PC-3 (cell line): ENCODE measurements around the gene PANK1. TPM values are rescaled to one million over a fixed set of nuclear protein-coding genes. Genes with fewer than 3 reads are reported as not detected.

Experiments used
- ATAC-seq: fragments of 200-7000 bp; cut with Tn5 transposase; 2 replicates; pipeline ENCODE4 v1.9.1; 2020; ENCODE audit warnings: mild to moderate bottlenecking, moderate library complexity
- BruUV-seq: library from RNA; stranded (reverse); fragments of 400-500 nt; replicated peaks from 2 replicates; lab custom pipeline; 2021; lab: Mats Ljungman, UMichigan
- CTCF ChIA-PET: fragments of 300-600 bp; sonication (Branson Sonifier 250); formaldehyde crosslinking; loops from one replicate; lab custom pipeline; 2022; ENCODE audit warnings: antibody characterized with exemption; lab: Charles Lee
- POLR2A ChIA-PET: fragments of 300-600 bp; sonication (Branson Sonifier 250); formaldehyde crosslinking; loops from one replicate; lab custom pipeline; 2022; ENCODE audit warnings: antibody characterized with exemption; ENCODE audit not compliant: unreplicated experiment; lab: Charles Lee
- DNase-seq: peaks from one replicate; pipeline ENCODE4 v3.0.0-alpha.2; 2015
- H2AFZ ChIP-seq: fragments of 300-600 bp; sonication (generic); 2 replicates; pipeline ENCODE4 v1.6.0; 2016; ENCODE audit warnings: antibody characterized with exemption, low read length
- H3F3A ChIP-seq: fragments of 300-600 bp; sonication (generic); one replicate; pipeline ENCODE4 v1.6.0; 2017; ENCODE audit warnings: antibody characterized with exemption, low read length, control low read depth, mild to moderate bottlenecking; ENCODE audit not compliant: unreplicated experiment
- H3K27ac ChIP-seq: fragments of 300-600 bp; sonication (generic); 2 replicates; pipeline ENCODE4 v1.5.1; 2016; ENCODE audit warnings: mild to moderate bottlenecking, low read length
- H3K27me3 ChIP-seq: fragments of 300-600 bp; sonication (generic); 2 replicates; pipeline ENCODE4 v1.6.1; 2016; ENCODE audit warnings: low read length, mixed read lengths
- H3K36me3 ChIP-seq: fragments of 300-600 bp; sonication (generic); 2 replicates; pipeline ENCODE4 v1.6.1; 2016; ENCODE audit warnings: low read depth, mixed run types, low read length, mixed read lengths
- H3K4me1 ChIP-seq: fragments of 300-600 bp; sonication (generic); 2 replicates; pipeline ENCODE4 v1.5.1; 2016; ENCODE audit warnings: low read length; ENCODE audit not compliant: insufficient read depth
- H3K4me2 ChIP-seq: fragments of 300-600 bp; sonication (generic); 2 replicates; pipeline ENCODE4 v1.6.0; 2016; ENCODE audit warnings: low read length
- H3K4me3 ChIP-seq: fragments of 300-600 bp; sonication (generic); 2 replicates; pipeline ENCODE4 v1.5.1; 2016; ENCODE audit warnings: mild to moderate bottlenecking, low read length, mixed read lengths
- H3K79me2 ChIP-seq: fragments of 300-600 bp; sonication (generic); 2 replicates; pipeline ENCODE4 v1.6.1; 2017; ENCODE audit warnings: low read length, mixed read lengths
- H3K9ac ChIP-seq: fragments of 300-600 bp; sonication (generic); 2 replicates; pipeline ENCODE4 v1.6.0; 2016; ENCODE audit warnings: mild to moderate bottlenecking, low read length
- H3K9me2 ChIP-seq: fragments of 300-600 bp; sonication (generic); replicated peaks from 2 replicates; pipeline ENCODE4 v1.6.1; 2016; ENCODE audit warnings: mixed run types, low read length, mixed read lengths
- H3K9me3 ChIP-seq: fragments of 300-600 bp; sonication (generic); 2 replicates; pipeline ENCODE4 v1.6.1; 2016; ENCODE audit warnings: low read length, mixed read lengths
- H4K20me1 ChIP-seq: fragments of 300-600 bp; sonication (generic); 2 replicates; pipeline ENCODE4 v1.6.1; 2016; ENCODE audit warnings: low read length, mixed read lengths
- EZH2 ChIP-seq: fragments of 300-600 bp; sonication (generic); IDR thresholded peaks from one replicate; pipeline ENCODE4 v1.6.1; 2017; ENCODE audit warnings: antibody characterized with exemption, mild to moderate bottlenecking, low read length; ENCODE audit not compliant: unreplicated experiment
- EZH2phosphoT487 ChIP-seq: fragments of 300-600 bp; sonication (generic); IDR thresholded peaks from 2 replicates; pipeline ENCODE4 v1.6.1; 2018; ENCODE audit warnings: mild to moderate bottlenecking, antibody characterized with exemption, low read length, borderline replicate concordance
- intact Hi-C: fragments of 100-400 bp; cut with micrococcal nuclease; formaldehyde crosslinking; loops from 2 replicates; pipeline ENCODE4 v1.9.0; 2023
- total RNA-seq: library from RNA; depleted of rRNA; stranded (reverse); fragments of >200 nt; gene quantifications from 2 replicates; pipeline ENCODE4 v1.2.3, GENCODE V29; 2014
- TF ChIP-seq, protein P1 (sequence below): fragments of 300-600 bp; sonication (generic); conservative IDR thresholded peaks from 2 replicates; pipeline ENCODE4 v1.5.1; 2017; ENCODE audit warnings: antibody characterized with exemption, low read depth, mild to moderate bottlenecking, low read length

The PANK1 gene
- total RNA-seq, 1 experiment from 2014 or later = 3.9 TPM

DNA sequence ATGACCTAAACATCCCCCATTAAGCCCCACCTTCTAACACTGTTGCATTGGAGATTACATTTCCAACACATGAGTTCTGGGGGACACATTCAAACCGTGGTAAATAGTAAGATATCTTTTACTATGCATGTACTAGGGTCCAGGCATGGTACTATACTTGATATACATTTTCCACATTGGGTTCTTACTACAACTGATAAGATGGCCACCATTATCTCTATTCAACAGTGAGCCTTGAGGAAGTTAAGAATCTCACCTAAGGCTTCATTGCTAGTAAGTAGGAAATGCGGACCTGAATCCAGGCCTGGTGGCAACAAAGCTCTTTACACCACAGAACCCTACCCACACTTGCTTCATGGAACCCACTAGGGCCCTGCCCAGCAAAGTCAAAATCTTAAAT lies 5.7 kb downstream of the PANK1 start:
- no peak for DNase-seq
- no peak overlapping the region for H3K4me3 ChIP-seq
- no peaks in the 10 kb centered on the region for H3K27me3 ChIP-seq
- no peaks in the 10 kb centered on the region for H3F3A ChIP-seq
- H3K9me2 ChIP-seq = no peaks in the 10 kb centered on the region
- POLR2A ChIA-PET = no interaction called here
- no peak overlapping the region for H3K9ac ChIP-seq
- ATAC-seq = no peak
- peaks cover 14% of the 10 kb centered on the region for H3K4me1 ChIP-seq
- peaks cover 1% of the 10 kb centered on the region; the same call in 1 of the 2 replicates for H3K36me3 ChIP-seq
- CTCF ChIA-PET = no interaction called here
- intact Hi-C loops = no loop called here
- no TSS peak for BruUV-seq
- TF ChIP-seq, protein P1, sequence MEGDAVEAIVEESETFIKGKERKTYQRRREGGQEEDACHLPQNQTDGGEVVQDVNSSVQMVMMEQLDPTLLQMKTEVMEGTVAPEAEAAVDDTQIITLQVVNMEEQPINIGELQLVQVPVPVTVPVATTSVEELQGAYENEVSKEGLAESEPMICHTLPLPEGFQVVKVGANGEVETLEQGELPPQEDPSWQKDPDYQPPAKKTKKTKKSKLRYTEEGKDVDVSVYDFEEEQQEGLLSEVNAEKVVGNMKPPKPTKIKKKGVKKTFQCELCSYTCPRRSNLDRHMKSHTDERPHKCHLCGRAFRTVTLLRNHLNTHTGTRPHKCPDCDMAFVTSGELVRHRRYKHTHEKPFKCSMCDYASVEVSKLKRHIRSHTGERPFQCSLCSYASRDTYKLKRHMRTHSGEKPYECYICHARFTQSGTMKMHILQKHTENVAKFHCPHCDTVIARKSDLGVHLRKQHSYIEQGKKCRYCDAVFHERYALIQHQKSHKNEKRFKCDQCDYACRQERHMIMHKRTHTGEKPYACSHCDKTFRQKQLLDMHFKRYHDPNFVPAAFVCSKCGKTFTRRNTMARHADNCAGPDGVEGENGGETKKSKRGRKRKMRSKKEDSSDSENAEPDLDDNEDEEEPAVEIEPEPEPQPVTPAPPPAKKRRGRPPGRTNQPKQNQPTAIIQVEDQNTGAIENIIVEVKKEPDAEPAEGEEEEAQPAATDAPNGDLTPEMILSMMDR = no peak
- TF ChIP-seq EZH2 = no peak
- no peak overlapping the region for H3K4me2 ChIP-seq
- H3K9me3 ChIP-seq = no peaks in the 10 kb centered on the region
- no peak overlapping the region for H3K27ac ChIP-seq
- H4K20me1 ChIP-seq = no peaks in the 10 kb centered on the region
- H3K79me2 ChIP-seq = peaks cover 59% of the 10 kb centered on the region
- H2AFZ ChIP-seq = no peak overlapping the region

GRCh38 chr10:89637113-89637512 lies 7.9 kb downstream of the PANK1 start:
- POLR2A ChIA-PET = no interaction called here
- H2AFZ ChIP-seq = no peak overlapping the region
- TF ChIP-seq, protein P1 = no peak
- TF ChIP-seq EZH2 = no peak
- no peak for TF ChIP-seq EZH2phosphoT487
- H3K36me3 ChIP-seq = peaks cover 5% of the 10 kb centered on the region; the same call in 1 of the 2 replicates
- no peak overlapping the region for H3K4me3 ChIP-seq
- peaks cover 44% of the 10 kb centered on the region for H3K79me2 ChIP-seq
- no peaks in the 10 kb centered on the region for H4K20me1 ChIP-seq
- H3K4me2 ChIP-seq = no peak overlapping the region
- no peaks in the 10 kb centered on the region for H3F3A ChIP-seq
- intact Hi-C loops = no loop called here
- H3K27ac ChIP-seq = no peak overlapping the region
- H3K9me2 ChIP-seq = no peaks in the 10 kb centered on the region
- DNase-seq (no peak), ATAC-seq (no peak)
- no peaks in the 10 kb centered on the region for H3K9me3 ChIP-seq
- CTCF ChIA-PET = no interaction called here
- H3K27me3 ChIP-seq = no peaks in the 10 kb centered on the region
- no peak overlapping the region for H3K9ac ChIP-seq
- BruUV-seq = no TSS peak
- H3K4me1 ChIP-seq = peaks cover 14% of the 10 kb centered on the region

GRCh38 chr10:89634637-89635036 lies 10.4 kb downstream of the PANK1 start:
- no peak overlapping the region for H3K4me2 ChIP-seq
- H3K27me3 ChIP-seq = no peaks in the 10 kb centered on the region
- H3K9ac ChIP-seq = no peak overlapping the region
- no peak overlapping the region for H2AFZ ChIP-seq
- no peak overlapping the region for H3K27ac ChIP-seq
- no peaks in the 10 kb centered on the region for H3K9me3 ChIP-seq
- intact Hi-C loops = no loop called here
- CTCF ChIA-PET = no interaction called here
- no peaks in the 10 kb centered on the region for H4K20me1 ChIP-seq
- no peak for DNase-seq
- POLR2A ChIA-PET = no interaction called here
- peaks cover 12% of the 10 kb centered on the region for H3K4me1 ChIP-seq
- H3K36me3 ChIP-seq = peaks cover 5% of the 10 kb centered on the region; the same call in 1 of the 2 replicates
- TF ChIP-seq EZH2phosphoT487 (no peak), EZH2 (no peak)
- TF ChIP-seq, protein P1 = no peak
- ATAC-seq = no peak
- H3F3A ChIP-seq = no peaks in the 10 kb centered on the region
- H3K4me3 ChIP-seq = no peak overlapping the region
- BruUV-seq = no TSS peak
- no peaks in the 10 kb centered on the region for H3K9me2 ChIP-seq
- H3K79me2 ChIP-seq = peaks cover 19% of the 10 kb centered on the region
